ENCODE data around the gene KLHL25.
"Not testable (repeated sequence)": the region's sequence is repeated elsewhere in the genome, so short reads cannot be mapped to it uniquely, and the experiment has no call there.

Gene KLHL25

DNA sequence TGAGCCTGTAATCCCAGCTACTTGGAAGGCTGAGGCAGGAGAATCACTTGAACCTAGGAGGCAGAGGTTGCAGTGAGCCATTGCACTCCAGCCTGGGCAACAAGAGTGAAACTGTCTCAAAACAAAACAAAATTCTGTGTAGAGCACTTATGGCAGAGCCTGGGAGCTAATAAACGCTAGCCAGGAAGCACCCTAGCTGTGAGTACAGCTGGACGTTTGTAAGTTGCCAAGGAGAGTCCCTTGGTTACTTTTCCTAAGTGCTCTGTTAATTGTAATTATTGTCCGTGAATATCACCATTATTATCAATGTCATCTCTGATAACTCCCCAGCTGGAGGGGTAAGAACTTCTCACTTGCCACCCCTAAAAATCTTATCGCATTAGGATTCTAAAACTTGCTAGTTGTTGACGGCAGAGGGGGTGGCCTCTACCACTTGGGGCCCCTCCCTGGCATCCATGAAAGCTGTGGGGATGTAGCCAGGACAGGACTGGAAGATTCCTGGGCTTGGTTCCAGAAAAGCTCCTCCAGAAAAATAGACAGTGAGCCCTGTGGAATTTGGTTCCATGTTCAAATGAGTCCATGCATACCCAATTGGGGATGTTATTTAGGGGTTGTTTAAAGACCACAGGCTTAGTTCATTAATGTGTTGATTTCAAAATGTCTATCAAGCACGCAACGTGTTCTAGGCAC is 9.9 kb upstream of the KLHL25 start:
- DNase-seq, result no peak

DNA sequence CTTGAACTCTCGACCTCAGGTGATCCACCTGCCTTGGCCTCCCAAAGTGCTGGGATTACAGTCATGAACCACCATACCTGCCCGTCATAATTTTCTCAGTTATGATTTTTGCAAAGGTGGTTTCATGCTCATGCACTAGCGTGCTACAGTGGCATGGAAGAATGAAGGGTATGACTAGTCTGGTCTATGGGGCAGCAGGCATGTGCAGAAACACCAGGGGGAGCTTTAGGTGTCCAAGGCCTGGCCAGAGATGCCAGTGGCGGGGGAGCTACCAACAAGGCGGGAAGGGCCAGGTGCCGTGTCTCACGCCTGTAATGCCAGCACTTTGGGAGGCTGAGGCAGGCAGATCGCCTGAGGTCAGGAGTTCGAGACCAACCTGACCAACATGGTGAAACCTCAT is 7.9 kb upstream of the KLHL25 start:
- DNase-seq, result not testable (repeated sequence)

DNA sequence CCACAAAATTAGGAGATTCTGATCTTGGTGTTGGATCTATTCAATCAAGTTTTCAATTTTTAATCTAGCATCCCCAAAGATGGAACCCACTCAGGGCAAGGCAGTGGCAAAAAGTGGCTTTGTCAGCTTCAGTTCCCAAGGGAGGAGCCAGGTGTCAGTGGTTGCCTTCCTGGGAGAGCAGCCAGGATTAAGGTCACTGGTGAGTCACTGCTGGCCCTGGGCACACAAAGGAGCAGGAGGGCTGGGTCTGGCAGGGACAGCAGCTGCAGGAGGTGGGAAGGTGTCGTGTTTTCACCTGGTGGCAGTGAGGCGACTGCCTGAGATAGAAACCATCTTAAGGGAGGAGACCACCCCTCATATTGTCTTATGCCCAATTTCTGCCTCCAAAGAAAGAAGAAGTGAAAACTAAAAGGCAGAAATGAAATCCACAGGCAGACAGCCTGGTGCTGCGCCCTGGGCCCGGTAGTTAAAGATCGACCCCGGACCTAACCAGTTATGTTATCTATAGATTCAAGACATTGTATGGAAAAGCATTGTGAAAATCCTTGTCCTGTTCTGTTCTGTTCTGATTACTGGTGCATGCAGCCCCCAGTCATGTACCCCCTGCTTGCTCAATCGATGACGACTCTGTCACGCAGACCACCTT is 5.9 kb upstream of the KLHL25 start:
- DNase-seq, result no peak

DNA sequence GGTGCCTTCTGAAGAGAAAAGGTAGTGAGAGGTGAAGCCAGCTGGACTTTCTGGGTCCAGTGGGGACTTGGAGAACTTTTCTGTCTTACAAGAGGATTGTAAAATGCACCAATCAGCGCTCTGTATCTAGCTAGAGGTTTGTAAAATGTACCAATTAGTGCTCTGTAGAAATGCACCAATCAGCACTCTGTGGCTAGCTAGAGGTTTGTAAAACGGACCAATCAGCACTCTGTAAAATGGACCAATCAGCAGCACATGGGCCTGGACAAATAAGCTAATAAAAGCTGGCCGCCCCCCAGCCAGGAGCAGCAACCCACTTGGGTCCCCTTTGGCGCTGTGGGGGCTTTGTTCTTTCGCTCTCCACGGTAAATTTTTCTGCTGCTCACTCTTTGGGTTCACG is 1.6 kb upstream of the KLHL25 start:
- not testable (repeated sequence) for DNase-seq

DNA sequence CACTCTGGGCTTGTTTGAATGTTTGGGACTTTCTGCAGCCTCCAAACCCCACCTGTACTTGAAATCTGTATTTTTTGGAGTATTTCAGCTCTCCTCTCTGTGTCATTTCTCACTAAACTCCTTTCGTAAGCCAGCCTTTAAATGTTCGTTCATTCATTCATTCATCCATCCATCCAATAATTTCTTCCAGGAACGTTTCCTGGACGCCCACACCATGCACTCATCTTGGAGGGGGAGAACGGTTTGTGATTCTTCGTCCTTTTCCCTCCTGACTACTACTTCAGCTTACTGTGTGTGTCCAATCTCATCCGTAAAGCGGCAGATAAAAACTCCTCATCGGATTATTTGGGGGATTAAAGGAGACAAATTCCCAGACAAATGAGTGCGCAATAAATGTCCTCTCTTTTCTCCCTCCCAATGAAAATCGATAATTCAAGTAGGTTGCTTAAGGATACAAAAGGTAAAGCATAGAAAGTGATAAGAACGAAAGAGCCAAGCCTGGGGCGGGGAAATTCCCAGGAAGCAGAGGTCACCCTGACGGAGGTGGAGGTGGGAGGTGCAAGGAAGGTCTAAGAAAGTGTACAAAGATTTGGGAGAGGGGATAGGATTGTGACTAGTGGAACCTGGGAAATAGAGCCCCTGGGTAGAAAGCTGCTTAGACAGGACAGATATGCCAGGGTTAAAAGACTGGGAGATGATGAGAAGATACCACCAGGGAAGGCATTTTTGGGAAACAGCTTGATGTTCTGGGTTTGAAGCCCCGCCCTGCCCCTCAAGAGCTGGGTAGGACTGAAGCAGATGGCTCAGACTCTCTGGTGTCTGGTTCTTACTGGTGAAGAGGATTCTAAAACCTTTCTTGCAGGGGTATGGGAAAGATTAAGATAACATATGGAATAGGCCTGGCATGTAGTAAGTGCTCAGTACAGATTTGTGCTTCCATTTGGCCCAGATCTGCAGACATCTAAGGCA is 896 bp upstream of the KLHL25 start:
- DNase-seq, result no peak

DNA sequence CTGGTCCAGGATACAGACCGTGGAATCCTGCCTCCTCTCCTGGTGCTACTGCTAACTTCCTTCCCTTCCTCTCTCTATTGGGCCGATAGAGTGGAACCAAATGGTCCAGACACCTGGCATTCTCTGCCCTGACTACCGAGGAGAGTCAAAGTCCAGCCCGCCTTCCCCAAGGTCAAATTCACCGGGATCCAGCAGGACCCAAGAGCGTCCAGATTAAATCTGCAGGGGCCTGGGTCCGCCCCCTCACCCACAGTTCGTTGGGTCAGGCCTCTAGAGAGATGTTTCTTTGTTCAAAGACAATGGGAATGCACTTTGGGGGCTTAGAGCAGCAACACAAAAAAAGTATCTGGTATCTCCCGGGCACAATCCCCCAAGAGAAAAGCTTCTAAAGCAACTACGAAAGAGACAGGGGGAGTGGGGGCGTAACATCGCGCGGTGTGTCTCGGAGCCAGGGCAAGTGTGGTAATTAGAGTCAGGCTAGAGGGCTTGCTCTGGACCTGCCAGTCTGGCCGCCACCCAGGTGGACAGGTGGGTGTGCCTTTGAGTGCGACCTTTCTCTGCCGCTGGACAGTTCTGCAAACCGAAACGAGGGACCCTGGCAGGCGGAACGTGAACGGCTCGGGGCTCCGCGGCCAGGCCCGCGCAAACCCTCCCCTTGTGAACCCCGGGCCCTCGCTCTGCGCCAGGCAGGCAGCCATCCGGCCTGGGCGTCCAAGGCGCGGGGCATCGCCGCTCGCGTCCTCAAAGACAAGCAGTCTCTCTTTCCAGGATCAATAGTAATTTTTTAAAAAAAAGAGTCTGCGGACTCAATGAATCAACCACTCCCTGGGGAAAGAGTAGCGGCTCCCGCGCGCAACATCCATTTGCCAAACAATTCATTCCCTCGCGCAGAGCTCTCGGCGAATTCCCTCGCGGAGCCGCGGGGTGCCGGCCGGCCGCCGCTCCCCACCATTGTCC is 806 bp downstream of the KLHL25 start:
- peak; percentile 14 to 33 for DNase-seq

DNA sequence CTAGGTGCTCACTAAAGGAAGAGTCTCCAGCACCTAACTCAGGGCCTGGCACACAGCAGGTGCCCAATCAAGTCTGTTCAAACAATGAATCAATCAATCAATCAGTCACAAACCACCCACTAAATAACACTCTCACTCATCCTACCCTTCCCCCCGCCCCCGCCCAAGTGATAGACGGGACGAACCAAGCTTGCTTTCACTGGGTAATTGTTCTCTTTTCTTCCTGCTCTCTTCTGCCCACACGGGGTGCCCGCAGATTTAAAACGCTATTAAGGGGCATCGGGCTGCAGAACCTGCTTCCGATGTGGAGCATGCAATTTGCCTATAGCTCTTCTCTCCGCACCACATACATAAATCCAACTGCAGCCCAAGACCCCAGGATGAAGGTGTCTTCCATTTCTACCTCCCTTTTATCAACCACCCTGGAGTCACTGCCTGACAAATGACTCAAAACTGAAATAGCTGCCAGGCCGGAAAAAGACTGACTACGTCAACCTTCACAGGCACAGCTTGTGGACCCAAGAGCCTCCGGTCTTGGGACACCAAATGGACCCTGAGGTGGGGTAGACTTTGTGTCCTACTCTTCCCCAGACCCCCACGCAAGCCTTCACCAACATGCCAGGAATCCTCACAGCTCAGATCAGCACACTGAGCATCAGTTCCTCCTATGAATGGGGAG is 1.7 kb downstream of the KLHL25 start:
- DNase-seq, result peak; percentile 34 to 42

DNA sequence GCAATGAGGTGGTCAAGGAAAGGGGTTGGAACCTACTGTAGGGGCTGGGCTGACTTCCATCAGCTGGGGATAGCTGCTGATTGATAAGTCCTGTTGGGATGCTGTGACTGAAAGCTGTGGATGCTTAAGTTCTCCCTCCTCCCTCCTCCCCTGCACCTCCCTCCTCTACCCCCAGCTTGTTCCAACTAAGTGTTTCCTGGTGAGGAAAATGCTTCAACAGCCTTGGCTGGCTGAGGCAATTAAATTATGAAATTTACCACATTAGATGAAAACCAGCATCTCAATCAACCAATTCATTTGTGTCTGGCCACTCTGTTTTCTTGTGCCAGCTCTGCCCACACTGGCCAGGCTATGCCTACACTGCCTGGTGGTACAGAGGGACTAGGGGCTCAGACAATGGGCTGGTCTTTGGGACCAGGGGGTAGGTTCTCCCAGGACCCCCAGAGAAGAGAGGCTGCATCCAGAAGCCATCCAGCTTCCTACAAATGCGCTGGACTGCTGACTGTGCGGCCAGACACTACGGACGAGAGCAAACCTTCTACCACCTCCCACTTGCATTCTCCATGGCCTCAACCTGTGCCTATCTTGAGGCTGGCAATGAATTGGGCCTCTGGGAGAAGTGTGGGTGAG is 2.5 kb downstream of the KLHL25 start:
- no peak for DNase-seq

DNA sequence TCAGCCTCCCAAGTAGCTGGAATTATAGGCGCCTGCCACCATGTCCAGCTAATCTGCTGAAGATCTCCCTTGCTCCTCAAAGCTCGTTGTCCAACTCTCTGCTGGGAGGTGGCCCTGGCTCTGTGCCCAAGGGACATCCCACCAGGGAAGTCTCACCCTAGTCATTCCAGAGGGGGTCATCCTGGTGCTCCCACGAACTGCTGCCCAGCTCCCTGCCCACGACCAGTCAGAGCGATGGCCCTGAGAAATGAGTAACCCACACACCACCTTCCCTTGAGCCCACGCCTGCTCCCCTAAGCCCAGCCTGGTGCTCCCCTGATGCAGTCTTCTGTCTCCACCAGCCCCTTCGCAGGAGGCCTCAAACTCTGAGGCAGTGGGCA is 5.2 kb downstream of the KLHL25 start:
- no peak for DNase-seq

DNA sequence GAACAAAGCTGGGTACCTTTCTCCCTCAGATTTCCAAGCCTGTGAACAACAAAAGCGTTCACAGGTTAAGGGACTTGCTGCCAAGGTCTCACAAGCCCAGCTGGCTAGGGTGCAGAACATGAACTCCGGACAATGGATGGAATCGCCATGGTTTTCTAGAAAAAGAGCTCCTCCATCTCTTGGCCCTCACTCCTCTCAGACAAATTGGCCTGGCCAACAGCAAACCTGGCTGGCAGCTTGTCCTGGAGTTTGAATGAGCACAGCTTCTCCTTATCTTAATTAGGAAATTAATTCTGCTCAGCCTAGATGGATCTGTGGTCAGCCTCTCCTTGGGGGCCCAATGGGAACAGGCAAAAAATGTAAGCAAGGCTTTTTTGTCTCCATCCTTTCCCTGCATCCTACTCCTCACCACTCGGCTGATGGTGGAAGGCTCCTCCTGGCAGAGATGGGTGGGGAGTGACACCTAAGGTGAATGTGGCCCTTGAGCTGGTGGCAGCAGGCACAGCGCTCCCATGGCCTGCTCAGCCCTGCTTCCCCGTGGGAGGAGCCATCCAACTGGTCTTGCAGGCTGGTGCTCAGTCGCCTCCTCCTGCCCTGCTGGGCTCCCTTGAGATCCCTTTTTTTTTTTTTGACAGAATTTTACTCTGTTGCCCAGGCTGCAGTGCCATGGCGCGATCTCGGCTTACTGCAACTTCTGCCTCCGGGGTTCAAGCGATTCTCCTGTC is 5.8 kb downstream of the KLHL25 start:
- no peak for DNase-seq

DNA sequence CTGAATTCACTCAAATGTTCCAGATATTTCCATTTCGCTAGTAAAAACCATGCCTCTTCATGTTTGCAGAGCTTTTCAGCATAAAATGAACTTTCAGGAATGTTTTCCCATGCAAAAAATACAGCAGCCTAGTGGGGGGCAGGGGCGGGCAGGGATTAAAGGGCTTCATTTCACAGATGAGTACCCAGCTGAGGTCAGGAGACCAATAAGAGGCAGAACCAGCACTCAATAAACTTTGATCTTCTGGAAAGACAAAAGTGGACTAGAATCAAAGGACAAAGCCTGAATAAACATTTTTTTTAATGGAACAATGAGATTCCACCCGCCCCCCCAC is 8.0 kb downstream of the KLHL25 start:
- no peak for DNase-seq

DNA sequence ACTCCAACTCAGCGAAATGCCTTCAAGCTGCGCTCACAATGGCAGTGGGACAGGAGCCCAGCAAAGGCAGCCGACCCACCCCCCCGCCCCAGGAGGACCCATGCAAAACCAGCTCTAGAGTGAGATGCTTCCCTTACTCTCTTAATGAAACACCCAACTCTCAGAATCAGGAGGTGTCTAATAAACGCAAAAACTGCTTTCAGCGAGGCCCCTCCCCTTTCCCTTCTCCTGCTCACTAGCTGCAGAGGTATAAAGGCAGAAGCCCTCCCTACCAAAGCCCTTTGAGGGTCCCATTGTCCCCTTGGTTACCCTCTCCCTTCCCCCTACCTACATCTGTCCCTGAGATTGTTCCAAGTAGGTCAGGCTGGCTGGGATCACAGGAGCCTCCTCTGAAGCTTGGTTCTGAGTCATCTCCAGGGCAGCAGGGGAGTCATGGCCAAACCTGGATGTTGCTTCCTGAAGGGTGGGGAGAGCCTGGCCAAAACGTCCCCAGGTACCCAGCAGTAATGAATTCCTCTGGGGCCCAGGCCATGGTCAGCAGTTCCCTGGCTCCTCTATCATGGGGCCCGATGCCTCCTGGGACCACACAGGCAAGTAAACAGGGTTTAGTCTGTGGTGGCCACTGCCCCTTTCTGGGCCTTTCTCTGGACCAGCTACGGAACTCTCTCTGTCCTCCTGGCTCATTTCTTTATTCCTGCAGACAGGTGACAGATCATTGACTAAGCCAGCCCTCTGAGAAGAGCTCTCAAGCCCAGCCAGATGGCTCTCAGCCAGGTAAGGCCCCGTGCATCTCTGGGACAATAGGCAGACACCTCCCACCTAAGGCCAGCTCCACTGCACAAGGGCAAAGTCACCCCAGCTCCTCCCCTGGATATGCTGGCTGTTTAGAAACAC is 8.6 kb downstream of the KLHL25 start:
- no peak for DNase-seq

DNA sequence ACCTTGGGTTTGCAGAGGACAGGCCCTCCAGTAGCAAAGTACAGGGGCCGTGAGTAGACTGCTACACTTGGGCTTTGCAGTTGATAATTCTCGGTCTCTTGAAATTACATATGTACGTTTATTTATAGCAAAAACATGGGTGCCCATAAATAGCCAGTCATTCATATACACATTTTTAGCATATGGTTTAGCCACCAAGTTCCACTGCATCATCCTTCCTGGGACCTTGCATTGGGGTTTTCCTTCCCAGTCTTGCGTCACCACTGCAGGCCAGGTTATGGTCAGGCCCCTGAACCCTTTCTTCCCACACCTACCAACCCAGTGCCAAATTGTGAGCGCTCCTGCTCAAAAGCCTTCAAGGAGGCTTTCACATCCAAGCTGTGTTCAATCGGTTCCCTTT is 12.7 kb downstream of the KLHL25 start:
- no peak for DNase-seq

DNA sequence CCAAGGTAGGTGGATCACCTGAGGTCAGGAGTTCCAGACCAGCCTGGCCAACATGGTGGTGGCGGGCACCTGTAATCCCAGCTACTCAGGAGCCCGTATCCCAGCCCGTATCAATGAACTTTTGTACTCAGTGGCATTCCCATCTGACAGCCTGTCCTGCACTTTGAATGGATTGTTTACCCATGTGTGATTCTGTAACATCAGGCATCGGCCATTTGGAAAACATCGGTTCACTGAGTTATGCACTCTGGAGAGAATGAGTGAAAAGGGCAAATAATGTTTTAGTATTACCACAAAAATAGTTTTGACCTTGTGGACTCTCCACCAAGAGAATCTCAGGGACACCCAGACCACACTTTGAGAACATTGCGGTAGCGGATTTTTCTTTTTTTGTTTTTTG is 13.6 kb downstream of the KLHL25 start:
- DNase-seq, result no peak

DNA sequence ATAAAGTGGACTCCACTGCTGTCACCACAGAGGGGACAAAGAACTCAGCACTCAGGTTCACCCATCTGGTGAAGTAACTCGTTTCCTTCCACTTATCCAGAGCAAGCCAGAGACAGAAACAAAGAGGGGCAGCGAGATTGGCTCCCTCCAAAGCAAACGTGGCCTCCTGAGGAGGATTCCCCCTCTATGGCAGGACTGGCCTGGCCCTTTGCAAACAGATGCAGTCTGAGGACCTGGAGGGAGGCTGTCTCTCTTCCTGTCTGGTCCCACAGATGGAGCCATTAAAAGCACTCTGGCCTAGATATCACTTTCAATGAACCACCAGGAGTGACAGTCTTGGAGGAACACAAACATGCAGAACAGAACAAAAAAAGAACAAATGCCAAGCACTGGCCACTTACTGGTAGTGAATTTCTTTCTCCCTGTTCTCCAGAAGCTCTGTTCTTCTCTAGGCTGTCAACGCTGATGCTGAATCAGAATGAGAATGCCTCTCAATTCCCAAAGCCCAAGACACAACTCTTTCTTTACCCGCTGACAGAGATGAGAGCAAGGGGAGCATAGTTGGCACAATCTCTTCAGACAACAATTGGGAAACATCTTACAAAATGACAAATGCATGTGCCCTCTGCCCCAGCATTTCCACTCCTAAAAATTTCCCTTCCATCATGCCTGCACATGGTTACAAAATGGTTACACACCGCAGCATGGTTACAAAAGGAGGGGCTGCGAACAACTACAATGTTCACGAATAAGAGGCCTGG is 14.3 kb downstream of the KLHL25 start:
- DNase-seq, result no peak

DNA sequence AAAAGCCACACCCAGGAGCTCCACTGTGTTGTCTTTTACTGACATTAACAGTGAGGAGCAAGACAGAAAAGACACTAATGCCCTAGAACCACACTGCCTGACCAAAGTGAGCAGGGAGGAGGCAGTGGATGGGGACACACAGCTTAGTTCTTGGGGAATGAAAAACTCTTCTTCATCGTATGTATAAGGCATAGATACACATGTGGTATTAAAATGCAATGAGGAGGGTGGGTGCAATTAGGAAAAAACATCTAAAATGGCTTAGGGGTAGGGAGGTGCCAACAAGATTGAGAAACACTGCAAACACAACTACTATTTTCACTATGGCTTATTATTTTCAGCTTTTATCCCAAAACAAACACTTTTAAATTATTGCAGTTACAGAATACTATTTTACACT is 15.5 kb downstream of the KLHL25 start:
- DNase-seq, result no peak

DNA sequence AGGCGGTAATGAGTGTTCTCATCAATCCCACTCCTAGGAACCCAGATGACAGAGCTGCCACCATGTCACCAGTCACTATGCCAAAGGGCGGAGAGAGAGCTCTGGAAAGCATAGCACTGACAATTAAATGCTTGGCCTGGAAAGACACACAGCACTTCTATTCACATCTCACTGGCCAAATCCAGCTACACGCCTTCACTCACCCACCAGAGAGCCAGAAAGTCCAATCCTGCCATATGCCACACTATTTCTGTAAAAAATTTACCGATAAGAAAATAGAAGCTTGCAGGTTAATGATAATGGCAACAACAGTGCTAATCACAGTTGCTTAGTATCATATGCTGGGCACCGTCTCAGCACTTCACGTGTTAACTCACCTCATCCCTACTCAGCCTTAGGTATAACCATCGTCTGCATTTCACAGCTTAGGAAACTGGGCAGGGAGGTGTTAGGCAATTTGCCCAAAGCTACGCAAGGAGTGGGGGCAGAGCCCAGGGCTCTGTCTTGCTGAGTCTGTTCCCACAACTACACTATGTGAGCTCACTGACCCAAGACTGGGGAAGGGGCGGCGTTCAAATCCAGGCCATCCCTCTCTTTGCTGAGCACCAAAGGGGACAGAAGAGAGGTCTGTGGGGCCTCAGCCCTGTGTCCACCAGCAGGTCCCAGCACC is 16.5 kb downstream of the KLHL25 start:
- DNase-seq, result no peak

All from activated CD4-positive, alpha-beta T cell treated with anti-CD3 and anti-CD28 coated beads, Interleukin-2, amount 50 U/mL, for 4 hours (primary cell).